HG02642 (cell line): ENCODE measurements around the gene PTPRCAP.
"Not testable (repeated sequence)": the region's sequence is repeated elsewhere in the genome, so short reads cannot be mapped to it uniquely, and the experiment has no call there.

Experiments used
- ATAC-seq: cut with Tn5 transposase; IDR thresholded peaks from one replicate; pipeline ENCODE4 v1.9.1; 2021; ENCODE audit warnings: mild to moderate bottlenecking; ENCODE audit not compliant: unreplicated experiment, poor library complexity

Gene PTPRCAP

GRCh38 chr11:67412495-67413179 lies 24.8 kb downstream of the PTPRCAP start:
- no peak for ATAC-seq

GRCh38 chr11:67411785-67412152 lies 25.7 kb downstream of the PTPRCAP start:
- ATAC-seq: no peak

- ATAC-seq: no peak
Observed at GRCh38 chr11:67410984-67411784, 26.3 kb downstream of the PTPRCAP start.

- no peak for ATAC-seq
Observed at GRCh38 chr11:67410369-67410831, 27.1 kb downstream of the PTPRCAP start.

GRCh38 chr11:67409781-67410368 lies 27.6 kb downstream of the PTPRCAP start:
- peak; percentile 6 for ATAC-seq

- ATAC-seq: peak; percentile 51
Observed at GRCh38 chr11:67409261-67409666, 28.2 kb downstream of the PTPRCAP start.

GRCh38 chr11:67408437-67409200 lies 28.9 kb downstream of the PTPRCAP start:
- peak; percentile 15 for ATAC-seq

- no peak for ATAC-seq
Observed at GRCh38 chr11:67407688-67408163, 29.8 kb downstream of the PTPRCAP start.

GRCh38 chr11:67406969-67407687 lies 30.4 kb downstream of the PTPRCAP start:
- ATAC-seq: no peak

GRCh38 chr11:67406420-67406968 lies 31.0 kb downstream of the PTPRCAP start:
- ATAC-seq: no peak

GRCh38 chr11:67405688-67406339 lies 31.7 kb downstream of the PTPRCAP start:
- no peak for ATAC-seq

- ATAC-seq: no peak
Observed at GRCh38 chr11:67405196-67405567, 32.3 kb downstream of the PTPRCAP start.

GRCh38 chr11:67404515-67405195 lies 32.8 kb downstream of the PTPRCAP start:
- no peak for ATAC-seq

GRCh38 chr11:67403085-67403484 lies 34.4 kb downstream of the PTPRCAP start:
- not testable (repeated sequence) for ATAC-seq

GRCh38 chr11:67402192-67402839 lies 35.2 kb downstream of the PTPRCAP start:
- not testable (repeated sequence) for ATAC-seq

- ATAC-seq: peak; percentile 70
Observed at GRCh38 chr11:67401495-67402191, 35.8 kb downstream of the PTPRCAP start, which contains the start of gene PPP1CA. TSS of gene PPP1CA (minus strand) at chr11:67401858. CDS start at chr11:67401782, 76 bp downstream.

- peak; percentile 29 for ATAC-seq
Observed at GRCh38 chr11:67400942-67401494, 36.5 kb downstream of the PTPRCAP start.
